ENCODE measurements around the gene P4HB. TPM values are rescaled to one million over a fixed set of nuclear protein-coding genes. Genes with fewer than 3 reads are reported as not detected.

The P4HB gene
- total RNA-seq, 1 donor from 2014 or later, result 259 TPM

DNA sequence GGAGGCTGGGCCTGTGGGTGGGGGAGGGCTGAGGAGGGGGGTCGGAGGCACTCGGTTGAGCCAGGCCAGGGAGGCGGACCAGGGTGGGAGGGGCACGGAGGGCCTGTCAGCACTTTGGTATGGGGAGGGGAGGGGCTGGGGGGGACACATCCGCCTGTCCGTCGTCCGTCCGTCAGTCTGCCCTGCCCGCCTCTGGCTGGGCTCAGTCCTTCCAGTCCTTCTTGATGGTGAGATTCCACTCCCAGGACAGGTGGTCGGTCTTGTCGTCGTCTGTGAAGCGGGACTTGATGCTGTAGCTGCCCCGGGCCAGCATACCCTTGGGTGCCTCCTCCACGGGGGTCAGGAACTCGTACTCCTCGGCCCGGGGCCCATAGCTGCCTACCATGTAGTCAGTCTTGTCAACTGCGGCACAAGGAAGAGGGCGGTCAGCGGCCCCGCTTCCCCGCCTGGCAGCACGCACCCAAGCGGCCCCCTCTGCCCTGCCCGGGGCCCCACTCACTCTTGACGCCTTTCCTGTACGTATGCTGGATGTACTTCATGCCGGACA lies 8.4 kb upstream of the P4HB start:
- Mint-ChIP-seq H3K4me3 (ENCODE audit: unreplicated experiment) (no peak overlapping the region), H3K4me1 (ENCODE audit: low read depth, unreplicated experiment) (peaks cover 3% of the 10 kb centered on the region), H3K27ac (ENCODE audit: unreplicated experiment) (no peak overlapping the region), H3K36me3 (ENCODE audit: unreplicated experiment) (no peaks in the 10 kb centered on the region), H3K9me3 (ENCODE audit: unreplicated experiment) (peaks cover 12% of the 10 kb centered on the region), H3K27me3 (ENCODE audit: unreplicated experiment) (peaks cover 7% of the 10 kb centered on the region)
- DNase-seq, result no peak
- TF ChIP-seq CTCF (IDR thresholded peaks at IDR 0.05; ENCODE audit: partially characterized antibody, unreplicated experiment), result no peak

DNA sequence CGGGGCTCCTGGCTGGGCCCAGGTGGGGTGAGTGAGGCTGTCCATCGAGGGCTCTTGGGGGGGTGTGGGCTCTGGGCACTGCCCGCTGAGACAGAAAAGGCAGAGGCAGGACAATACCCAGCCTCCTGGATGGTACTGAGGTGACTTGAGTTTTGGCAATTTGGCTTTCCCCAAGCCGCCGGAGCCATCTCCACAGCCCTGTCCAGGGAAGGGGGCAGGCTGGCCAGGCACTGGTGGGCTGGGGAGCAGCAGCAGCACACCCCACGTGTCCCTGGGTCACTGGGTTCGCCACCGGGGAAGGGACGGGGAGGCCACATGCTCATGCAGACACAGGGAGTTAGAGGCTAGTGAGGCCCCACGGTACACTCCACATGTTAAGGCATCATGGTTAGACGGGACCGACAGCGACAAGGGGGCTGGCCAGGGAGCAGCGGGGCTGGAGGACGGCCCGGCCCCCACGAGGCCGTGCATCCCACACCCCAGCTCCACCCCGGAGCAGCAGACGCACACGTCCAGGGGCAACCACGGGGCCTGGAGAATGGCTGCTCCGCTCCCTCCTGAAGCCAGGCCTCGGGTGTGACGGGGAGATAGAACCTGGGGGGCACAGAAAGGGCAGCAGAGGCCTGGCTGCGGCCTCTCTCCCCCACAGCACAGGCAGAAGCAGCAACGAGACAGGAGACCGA lies 7.8 kb upstream of the P4HB start:
- no peak overlapping the region for H3K27ac Mint-ChIP-seq (ENCODE audit: unreplicated experiment)
- no peaks in the 10 kb centered on the region for H3K36me3 Mint-ChIP-seq (ENCODE audit: unreplicated experiment)
- DNase-seq, result no peak
- H3K27me3 Mint-ChIP-seq (ENCODE audit: unreplicated experiment), result peaks cover 7% of the 10 kb centered on the region
- peaks cover 14% of the 10 kb centered on the region for H3K9me3 Mint-ChIP-seq (ENCODE audit: unreplicated experiment)
- H3K4me1 Mint-ChIP-seq (ENCODE audit: low read depth, unreplicated experiment), result peaks cover 3% of the 10 kb centered on the region
- no peak for TF ChIP-seq CTCF (IDR thresholded peaks at IDR 0.05; ENCODE audit: partially characterized antibody, unreplicated experiment)
- H3K4me3 Mint-ChIP-seq (ENCODE audit: unreplicated experiment), result no peak overlapping the region

DNA sequence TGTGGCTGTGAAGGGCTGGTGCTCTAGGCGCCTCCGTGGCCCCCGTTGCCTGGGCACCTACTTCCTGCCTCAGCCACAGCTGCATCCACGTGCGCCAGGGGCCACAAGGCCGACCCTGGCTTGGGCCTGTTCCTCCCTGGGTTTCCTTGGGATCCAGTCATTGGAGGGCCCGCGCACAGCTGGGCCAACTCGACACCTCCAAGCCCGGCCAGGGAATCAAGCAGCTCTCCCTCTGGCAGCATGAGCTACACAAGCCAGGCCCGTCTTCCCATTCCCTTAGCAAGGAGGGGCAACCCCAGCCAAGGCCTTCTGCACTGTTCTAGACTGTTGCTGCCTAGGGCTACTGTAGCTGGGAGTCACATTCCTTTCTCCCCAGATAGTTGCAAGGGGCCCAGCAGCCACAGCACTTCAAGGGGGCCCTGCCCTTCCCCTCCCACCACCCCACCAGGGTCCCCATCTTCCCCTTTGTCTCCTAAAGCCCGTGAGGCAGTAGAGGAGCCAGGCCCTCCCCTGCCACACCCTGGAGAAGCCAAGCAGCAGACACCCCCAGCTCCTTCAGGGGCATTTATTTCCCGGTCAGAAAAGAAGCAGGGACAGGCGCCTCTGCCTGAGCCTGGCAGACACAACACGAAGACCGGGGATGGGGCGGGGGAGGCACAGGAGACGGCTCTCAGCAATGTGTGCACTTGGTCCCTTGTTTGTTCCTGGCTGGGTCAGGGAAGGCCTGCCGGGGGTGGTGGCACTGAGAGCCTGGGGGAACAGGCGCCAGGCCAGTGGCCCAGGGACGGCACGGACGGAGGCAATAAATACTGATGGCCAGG lies 7.0 kb upstream of the P4HB start:
- H3K27me3 Mint-ChIP-seq (ENCODE audit: unreplicated experiment), result peaks cover 8% of the 10 kb centered on the region
- H3K9me3 Mint-ChIP-seq (ENCODE audit: unreplicated experiment), result peaks cover 17% of the 10 kb centered on the region
- DNase-seq, result no peak
- no peak for TF ChIP-seq CTCF (IDR thresholded peaks at IDR 0.05; ENCODE audit: partially characterized antibody, unreplicated experiment)
- H3K4me1 Mint-ChIP-seq (ENCODE audit: low read depth, unreplicated experiment), result peaks cover 7% of the 10 kb centered on the region
- H3K36me3 Mint-ChIP-seq (ENCODE audit: unreplicated experiment), result no peaks in the 10 kb centered on the region
- H3K27ac Mint-ChIP-seq (ENCODE audit: unreplicated experiment), result peak overlapping the region; percentile 59
- H3K4me3 Mint-ChIP-seq (ENCODE audit: unreplicated experiment), result no peak overlapping the region

GRCh38 chr17:81866440-81867169 lies 6.3 kb upstream of the P4HB start:
- H3K4me3 Mint-ChIP-seq (ENCODE audit: unreplicated experiment), result no peak overlapping the region
- no peaks in the 10 kb centered on the region for H3K36me3 Mint-ChIP-seq (ENCODE audit: unreplicated experiment)
- peaks cover 10% of the 10 kb centered on the region for H3K27me3 Mint-ChIP-seq (ENCODE audit: unreplicated experiment)
- peaks cover 14% of the 10 kb centered on the region for H3K9me3 Mint-ChIP-seq (ENCODE audit: unreplicated experiment)
- peak overlapping the region; percentile 59 for H3K27ac Mint-ChIP-seq (ENCODE audit: unreplicated experiment)
- no peak for DNase-seq
- H3K4me1 Mint-ChIP-seq (ENCODE audit: low read depth, unreplicated experiment), result peaks cover 7% of the 10 kb centered on the region
- TF ChIP-seq CTCF (IDR thresholded peaks at IDR 0.05; ENCODE audit: partially characterized antibody, unreplicated experiment), result no peak

Measured in glutamatergic neuron (in vitro differentiated cells).